HG03521 (cell line): ENCODE results near the gene SLC10A1.

ENCODE experiments used
- ATAC-seq: cut with Tn5 transposase; IDR thresholded peaks from one replicate; pipeline ENCODE4 v1.9.1; 2021; ENCODE audit warnings: mild to moderate bottlenecking, moderate library complexity; ENCODE audit not compliant: unreplicated experiment

The SLC10A1 gene

GRCh38 chr14:69726761-69727511, 70.1 kb downstream of the SLC10A1 start:
- ATAC-seq, result peak; percentile 74
